ENCODE measurements around the gene RFT1. TPM values are rescaled to one million over a fixed set of nuclear protein-coding genes. Genes with fewer than 3 reads are reported as not detected.

The RFT1 gene
- total and polyA plus RNA-seq, 4 donors, result 5.0 to 16.6 (median 8.8) TPM

DNA sequence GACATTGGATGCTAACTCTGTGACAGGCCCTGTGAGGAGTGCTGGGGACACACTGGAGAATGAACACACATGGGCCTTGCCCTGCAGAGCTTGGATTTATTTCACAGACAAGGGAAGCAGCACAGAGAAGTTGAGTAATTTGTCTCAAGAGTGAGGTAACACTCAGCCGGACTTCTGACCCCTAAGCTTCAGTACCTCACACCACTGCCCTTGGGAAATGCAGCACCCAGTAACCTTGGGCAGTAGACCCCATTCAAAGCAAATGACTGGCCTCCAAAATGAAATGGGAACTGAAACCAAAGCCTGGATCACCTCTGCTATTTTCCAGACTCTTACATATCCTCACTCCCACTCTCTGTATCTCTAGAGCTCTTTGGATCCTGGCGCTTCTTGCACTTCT lies 37.3 kb downstream of the RFT1 start:
- WGBS, 2 donors, result 87 to 94% methylated on average over 2 of the region's 2 CpGs
- no peak for ATAC-seq (ENCODE audit: low FRiP score)

DNA sequence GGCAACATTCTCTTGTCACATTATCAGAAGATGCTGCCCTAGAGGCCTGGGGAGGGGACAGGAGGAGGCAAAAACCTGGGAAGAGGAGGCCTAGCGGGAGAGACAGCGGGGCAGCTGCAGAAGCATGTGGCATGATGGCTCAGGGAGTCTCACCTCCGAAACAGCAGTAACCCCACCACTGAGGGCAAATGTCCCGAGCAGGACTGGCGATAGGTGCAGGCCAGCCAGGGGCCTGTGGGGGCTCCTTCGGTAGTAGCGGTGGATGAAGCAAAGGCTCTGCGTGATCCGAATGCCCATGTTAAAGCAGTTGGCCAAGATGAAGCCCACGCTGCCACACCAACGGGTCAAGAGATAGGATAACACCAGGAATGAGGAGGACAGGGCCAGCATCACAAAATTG lies 38.0 kb downstream of the RFT1 start:
- no peaks in the 10 kb centered on the region for H3K9me3 ChIP-seq (ENCODE audit: control insufficient read depth, low read length)
- no peak overlapping the region for H3K27ac ChIP-seq (ENCODE audit: low read depth in 1 of 2, low read length in 2 of 2)
- H3K27me3 ChIP-seq (ENCODE audit: control insufficient read depth in 1 of 2, insufficient read depth in 2 of 2, low read length in 1 of 2), result no peaks in the 10 kb centered on the region
- DNase-seq (peak in 1 of 2 donors; percentile 26), ATAC-seq (ENCODE audit: low FRiP score) (no peak)
- 94 to 96% methylated on average over 11 of the region's 11 CpGs for WGBS, 2 donors
- H3K4me1 ChIP-seq (ENCODE audit: control insufficient read depth in 1 of 2, insufficient read depth in 2 of 2, low read length in 2 of 2), result no peaks in the 10 kb centered on the region
- peaks cover 7 to 9% of the 10 kb centered on the region in 2 donors for H3K36me3 ChIP-seq (ENCODE audit: control insufficient read depth in 1 of 2, insufficient read depth in 2 of 2, low read length in 1 of 2)
- H3K4me3 ChIP-seq (ENCODE audit: low read length in 2 of 2), result no peak overlapping the region
- intact Hi-C loops (cut with DNase I), result no loop called here

More for the DNA sequence above, 37.3 kb downstream of the RFT1 start:
- Histone ChIP-seq H3K9me3 (ENCODE audit: control insufficient read depth, low read length) (no peaks in the 10 kb centered on the region), H3K4me1 (ENCODE audit: control insufficient read depth in 1 of 2, insufficient read depth in 2 of 2, low read length in 2 of 2) (no peaks in the 10 kb centered on the region), H3K36me3 (ENCODE audit: control insufficient read depth in 1 of 2, insufficient read depth in 2 of 2, low read length in 1 of 2) (peaks cover 8 to 9% of the 10 kb centered on the region in 2 donors), H3K27me3 (ENCODE audit: control insufficient read depth in 1 of 2, insufficient read depth in 2 of 2, low read length in 1 of 2) (no peaks in the 10 kb centered on the region), H3K27ac (ENCODE audit: low read depth in 1 of 2, low read length in 2 of 2) (no peak overlapping the region), H3K4me3 (ENCODE audit: low read length in 2 of 2) (no peak overlapping the region)
- DNase-seq, result peak in 1 of 2 donors; percentile 12
- intact Hi-C loops (cut with DNase I), result no loop called here

DNA sequence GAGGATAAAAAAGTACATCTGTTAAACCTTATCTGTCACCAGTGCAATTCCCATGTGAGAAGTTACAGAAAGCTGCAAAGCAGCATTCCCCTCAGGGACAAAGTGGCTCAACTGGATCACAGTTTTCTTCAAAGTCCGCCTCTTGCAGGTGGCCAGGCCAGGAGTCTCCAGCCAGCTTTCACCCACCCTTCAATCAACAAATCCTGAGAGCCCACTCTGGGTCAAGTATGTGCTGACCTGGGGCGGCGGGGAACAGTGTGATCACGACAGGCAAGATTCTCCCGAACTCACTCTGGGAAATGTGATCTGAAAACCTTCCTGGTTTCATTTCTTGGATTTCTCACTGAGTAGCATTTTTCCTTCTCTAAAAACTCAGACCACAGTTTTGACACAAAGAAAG lies 39.2 kb downstream of the RFT1 start:
- Histone ChIP-seq H3K27me3 (ENCODE audit: control insufficient read depth in 1 of 2, insufficient read depth in 2 of 2, low read length in 1 of 2) (no peaks in the 10 kb centered on the region), H3K4me1 (ENCODE audit: control insufficient read depth in 1 of 2, insufficient read depth in 2 of 2, low read length in 2 of 2) (no peaks in the 10 kb centered on the region), H3K9me3 (ENCODE audit: control insufficient read depth, low read length) (no peaks in the 10 kb centered on the region), H3K4me3 (ENCODE audit: low read length in 2 of 2) (no peak overlapping the region), H3K36me3 (ENCODE audit: control insufficient read depth in 1 of 2, insufficient read depth in 2 of 2, low read length in 1 of 2) (peaks cover 7 to 9% of the 10 kb centered on the region in 2 donors), H3K27ac (ENCODE audit: low read depth in 1 of 2, low read length in 2 of 2) (no peak overlapping the region)
- DNase-seq (peak in 1 of 2 donors; percentile 9), ATAC-seq (ENCODE audit: low FRiP score) (no peak)
- WGBS, 2 donors, result 85 to 87% methylated on average over 5 of the region's 5 CpGs
- intact Hi-C loops (cut with DNase I), result no loop called here

DNA sequence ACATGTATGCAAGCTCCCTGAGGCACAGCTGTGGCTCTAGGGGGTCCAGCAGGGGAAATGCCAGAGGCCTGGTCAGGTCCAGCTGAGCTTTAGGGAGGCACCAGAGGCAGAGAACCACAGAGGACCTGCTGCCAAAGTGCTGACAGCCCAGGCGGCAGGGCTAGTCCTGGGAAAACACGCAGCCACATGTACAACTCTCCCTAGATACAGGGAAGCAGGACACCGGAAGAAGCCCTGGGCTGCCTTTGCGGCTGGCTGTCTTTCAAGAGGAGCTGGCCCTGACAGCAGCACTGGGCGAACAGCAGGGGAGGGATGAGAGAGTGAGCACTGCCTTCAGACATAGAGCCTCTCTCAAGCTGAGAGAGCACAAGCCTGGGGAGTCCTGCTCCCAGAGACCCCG lies 40.7 kb downstream of the RFT1 start:
- no peaks in the 10 kb centered on the region for H3K9me3 ChIP-seq (ENCODE audit: control insufficient read depth, low read length)
- 74 to 76% methylated on average over 6 of the region's 6 CpGs for WGBS, 2 donors
- peak; percentile 53 to 59 for DNase-seq
- peaks cover 5 to 7% of the 10 kb centered on the region in 2 donors for H3K36me3 ChIP-seq (ENCODE audit: control insufficient read depth in 1 of 2, insufficient read depth in 2 of 2, low read length in 1 of 2)
- intact Hi-C loops (cut with DNase I), result no loop called here
- no peaks in the 10 kb centered on the region for H3K27me3 ChIP-seq (ENCODE audit: control insufficient read depth in 1 of 2, insufficient read depth in 2 of 2, low read length in 1 of 2)
- ATAC-seq (ENCODE audit: low FRiP score), result no peak
- no peak overlapping the region for H3K27ac ChIP-seq (ENCODE audit: low read depth in 1 of 2, low read length in 2 of 2)
- H3K4me3 ChIP-seq (ENCODE audit: low read length in 2 of 2), result no peak overlapping the region
- H3K4me1 ChIP-seq (ENCODE audit: control insufficient read depth in 1 of 2, insufficient read depth in 2 of 2, low read length in 2 of 2), result no peaks in the 10 kb centered on the region

DNA sequence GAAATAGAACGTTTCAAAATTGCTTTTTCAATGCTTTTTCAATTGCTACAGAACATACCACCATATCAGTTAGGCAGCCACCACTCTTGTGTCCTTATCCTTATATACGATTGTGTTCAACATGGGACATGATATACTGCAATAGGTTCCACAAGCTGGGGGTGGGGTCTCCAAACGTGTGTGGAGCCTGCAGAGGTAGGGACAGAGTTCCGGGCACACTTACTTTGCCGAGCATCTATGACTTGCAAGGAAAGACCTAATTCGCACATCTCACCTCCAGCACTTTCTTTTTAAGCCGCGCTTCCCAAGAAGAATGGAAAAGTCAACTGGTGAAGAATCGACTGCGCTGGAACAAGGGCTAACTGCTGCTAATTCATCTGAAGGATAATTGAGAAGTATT lies 44.8 kb downstream of the RFT1 start:
- H3K9me3 ChIP-seq (ENCODE audit: control insufficient read depth, low read length), result no peaks in the 10 kb centered on the region
- WGBS, 2 donors, result 80 to 82% methylated on average over 10 of the region's 10 CpGs
- DNase-seq, result peak; percentile 29 to 31
- H3K4me3 ChIP-seq (ENCODE audit: low read length in 2 of 2), result no peak overlapping the region
- peaks cover 0 to 1% of the 10 kb centered on the region in 2 donors for H3K4me1 ChIP-seq (ENCODE audit: control insufficient read depth in 1 of 2, insufficient read depth in 2 of 2, low read length in 2 of 2)
- no peaks in the 10 kb centered on the region for H3K27me3 ChIP-seq (ENCODE audit: control insufficient read depth in 1 of 2, insufficient read depth in 2 of 2, low read length in 1 of 2)
- H3K27ac ChIP-seq (ENCODE audit: low read depth in 1 of 2, low read length in 2 of 2), result no peak overlapping the region
- ATAC-seq (ENCODE audit: low FRiP score), result no peak
- no peaks in the 10 kb centered on the region for H3K36me3 ChIP-seq (ENCODE audit: control insufficient read depth in 1 of 2, insufficient read depth in 2 of 2, low read length in 1 of 2)
- intact Hi-C loops (cut with DNase I), result no loop called here

DNA sequence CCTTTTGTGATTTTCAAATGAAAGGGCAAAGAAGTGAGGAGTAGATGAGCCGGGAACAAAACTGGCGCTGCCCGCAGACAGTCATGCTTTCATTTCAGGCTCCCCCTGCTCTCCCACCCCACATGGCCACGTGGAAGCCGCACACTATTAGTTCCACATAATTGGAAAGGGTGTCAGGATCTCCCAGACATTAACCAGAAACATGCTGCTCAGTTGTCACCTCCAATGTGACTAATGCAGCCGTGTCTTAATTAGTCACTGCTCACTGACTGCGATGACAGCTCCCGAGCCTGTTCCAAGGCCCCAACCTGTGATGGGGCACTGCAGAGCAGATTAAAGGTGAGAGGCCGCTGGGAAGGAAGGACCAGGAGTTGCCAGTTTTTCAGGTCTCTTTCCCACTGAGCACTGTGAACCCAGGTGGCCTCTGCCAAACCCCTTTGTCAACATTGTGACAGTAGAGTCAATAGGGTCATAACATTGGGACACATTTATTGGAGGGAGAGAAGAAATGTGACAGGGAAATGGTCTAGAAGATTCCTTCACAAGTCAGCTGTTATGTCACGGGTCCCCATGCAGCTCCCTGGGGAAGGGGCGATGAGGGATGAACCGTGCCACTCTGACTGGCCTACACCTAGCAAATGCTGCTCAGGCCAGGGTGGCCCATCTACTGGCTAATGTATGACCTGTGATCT lies 45.8 kb downstream of the RFT1 start:
- 78 to 81% methylated on average over 12 of the region's 12 CpGs for WGBS, 2 donors
- no peak overlapping the region for H3K27ac ChIP-seq (ENCODE audit: low read depth in 1 of 2, low read length in 2 of 2)
- peaks cover 0 to 1% of the 10 kb centered on the region in 2 donors for H3K4me1 ChIP-seq (ENCODE audit: control insufficient read depth in 1 of 2, insufficient read depth in 2 of 2, low read length in 2 of 2)
- H3K27me3 ChIP-seq (ENCODE audit: control insufficient read depth in 1 of 2, insufficient read depth in 2 of 2, low read length in 1 of 2), result no peaks in the 10 kb centered on the region
- ATAC-seq (ENCODE audit: low FRiP score) (no peak), DNase-seq (peak; percentile 32 to 37)
- intact Hi-C loops (cut with DNase I), result no loop called here
- H3K9me3 ChIP-seq (ENCODE audit: control insufficient read depth, low read length), result no peaks in the 10 kb centered on the region
- H3K36me3 ChIP-seq (ENCODE audit: control insufficient read depth in 1 of 2, insufficient read depth in 2 of 2, low read length in 1 of 2), result no peaks in the 10 kb centered on the region
- H3K4me3 ChIP-seq (ENCODE audit: low read length in 2 of 2), result no peak overlapping the region

DNA sequence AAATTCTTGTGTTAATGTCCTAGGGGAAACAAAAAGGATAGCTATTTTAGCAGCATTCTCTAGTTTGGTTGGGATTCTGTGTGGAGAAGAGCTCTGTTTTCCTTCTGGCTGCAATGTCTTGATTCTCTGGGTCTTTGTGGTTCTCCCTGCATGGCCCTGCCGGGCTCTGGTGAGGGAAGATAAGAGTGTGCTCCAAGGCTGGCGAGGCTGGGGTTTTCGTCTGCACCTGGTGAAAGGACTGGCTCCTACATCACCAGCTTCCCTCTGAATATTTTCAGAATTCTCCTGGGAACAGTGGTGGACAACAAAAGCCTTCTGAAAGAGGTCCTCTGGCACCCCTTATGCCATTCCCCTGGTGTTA lies 46.3 kb downstream of the RFT1 start:
- DNase-seq, result peak in 1 of 2 donors; percentile 46

DNA sequence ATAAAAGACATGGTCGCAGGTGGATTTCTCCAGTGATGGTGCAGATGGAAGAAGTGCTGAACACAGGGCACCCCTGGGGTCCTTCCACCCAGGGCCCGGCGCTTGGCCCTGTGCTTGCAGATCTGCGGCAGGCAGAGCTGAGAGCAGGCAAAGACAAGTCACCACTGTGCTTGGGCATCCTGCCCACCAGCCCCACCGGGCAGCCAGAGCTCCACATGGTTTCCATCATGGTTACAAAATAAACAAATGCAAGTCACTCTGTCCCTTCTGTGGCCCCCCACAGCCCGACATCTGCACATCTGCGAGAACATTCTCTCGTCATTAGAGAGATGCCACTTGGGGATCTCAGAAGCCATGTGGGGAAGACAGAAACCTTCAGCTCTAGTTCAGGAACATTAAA lies 46.7 kb downstream of the RFT1 start:
- Histone ChIP-seq H3K4me3 (ENCODE audit: low read length in 2 of 2) (no peak overlapping the region), H3K4me1 (ENCODE audit: control insufficient read depth in 1 of 2, insufficient read depth in 2 of 2, low read length in 2 of 2) (peaks cover 0 to 1% of the 10 kb centered on the region in 2 donors), H3K27ac (ENCODE audit: low read depth in 1 of 2, low read length in 2 of 2) (no peak overlapping the region), H3K27me3 (ENCODE audit: control insufficient read depth in 1 of 2, insufficient read depth in 2 of 2, low read length in 1 of 2) (no peaks in the 10 kb centered on the region), H3K36me3 (ENCODE audit: control insufficient read depth in 1 of 2, insufficient read depth in 2 of 2, low read length in 1 of 2) (no peaks in the 10 kb centered on the region), H3K9me3 (ENCODE audit: control insufficient read depth, low read length) (no peaks in the 10 kb centered on the region)
- WGBS, 2 donors, result 34 to 36% methylated on average over 8 of the region's 8 CpGs
- ATAC-seq (ENCODE audit: low FRiP score), result no peak
- peak; percentile 46 to 62 for DNase-seq
- intact Hi-C loops (cut with DNase I), result no loop called here

More for the DNA sequence above, 46.3 kb downstream of the RFT1 start:
- H3K27me3 ChIP-seq (ENCODE audit: control insufficient read depth in 1 of 2, insufficient read depth in 2 of 2, low read length in 1 of 2), result no peaks in the 10 kb centered on the region
- no peak for ATAC-seq (ENCODE audit: low FRiP score)
- H3K36me3 ChIP-seq (ENCODE audit: control insufficient read depth in 1 of 2, insufficient read depth in 2 of 2, low read length in 1 of 2), result no peaks in the 10 kb centered on the region
- intact Hi-C loops (cut with DNase I), result no loop called here
- H3K27ac ChIP-seq (ENCODE audit: low read depth in 1 of 2, low read length in 2 of 2), result no peak overlapping the region
- H3K9me3 ChIP-seq (ENCODE audit: control insufficient read depth, low read length), result no peaks in the 10 kb centered on the region
- no peak overlapping the region for H3K4me3 ChIP-seq (ENCODE audit: low read length in 2 of 2)
- 41 to 60% methylated on average over 3 of the region's 3 CpGs for WGBS, 2 donors
- H3K4me1 ChIP-seq (ENCODE audit: control insufficient read depth in 1 of 2, insufficient read depth in 2 of 2, low read length in 2 of 2), result peaks cover 0 to 1% of the 10 kb centered on the region in 2 donors

DNA sequence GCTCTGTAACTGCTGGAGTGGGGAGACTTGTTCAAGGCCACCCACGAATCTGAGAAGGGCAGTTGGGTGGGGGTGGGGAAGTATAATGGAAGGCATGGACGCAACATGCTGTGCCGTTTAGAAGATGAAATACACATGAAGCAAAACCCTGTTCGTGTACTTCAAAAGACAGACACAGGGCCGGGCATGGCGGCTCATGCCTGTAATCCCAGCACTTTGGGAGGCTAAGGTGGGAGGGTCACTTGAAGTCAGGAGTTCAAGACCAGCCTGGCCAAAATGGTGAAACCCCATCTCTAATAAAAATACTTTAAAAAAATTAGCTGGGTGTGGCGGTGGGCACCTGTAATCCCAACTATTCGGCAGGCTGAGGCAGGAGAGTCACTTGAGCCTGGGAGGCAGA lies 47.5 kb downstream of the RFT1 start:
- DNase-seq, result peak; percentile 7 to 40
- 84 to 87% methylated on average over 8 of the region's 8 CpGs for WGBS, 2 donors
- ATAC-seq (ENCODE audit: low FRiP score), result no peak
- H3K27me3 ChIP-seq (ENCODE audit: control insufficient read depth in 1 of 2, insufficient read depth in 2 of 2, low read length in 1 of 2), result no peaks in the 10 kb centered on the region
- H3K36me3 ChIP-seq (ENCODE audit: control insufficient read depth in 1 of 2, insufficient read depth in 2 of 2, low read length in 1 of 2), result no peaks in the 10 kb centered on the region
- peaks cover 0 to 1% of the 10 kb centered on the region in 2 donors for H3K4me1 ChIP-seq (ENCODE audit: control insufficient read depth in 1 of 2, insufficient read depth in 2 of 2, low read length in 2 of 2)
- H3K9me3 ChIP-seq (ENCODE audit: control insufficient read depth, low read length), result no peaks in the 10 kb centered on the region
- intact Hi-C loops (cut with DNase I), result no loop called here
- H3K4me3 ChIP-seq (ENCODE audit: low read length in 2 of 2), result no peak overlapping the region
- no peak overlapping the region for H3K27ac ChIP-seq (ENCODE audit: low read depth in 1 of 2, low read length in 2 of 2)
